ENCODE measurements around the gene RNF157.
A peak's percentile ranks its signal among the peaks of the same experiment; 100 is the strongest.

The RNF157 gene

GRCh38 chr17:76104896-76105231, 135.4 kb downstream of the RNF157 start:
- H3K27ac ChIP-seq: no peak overlapping the region

DNA sequence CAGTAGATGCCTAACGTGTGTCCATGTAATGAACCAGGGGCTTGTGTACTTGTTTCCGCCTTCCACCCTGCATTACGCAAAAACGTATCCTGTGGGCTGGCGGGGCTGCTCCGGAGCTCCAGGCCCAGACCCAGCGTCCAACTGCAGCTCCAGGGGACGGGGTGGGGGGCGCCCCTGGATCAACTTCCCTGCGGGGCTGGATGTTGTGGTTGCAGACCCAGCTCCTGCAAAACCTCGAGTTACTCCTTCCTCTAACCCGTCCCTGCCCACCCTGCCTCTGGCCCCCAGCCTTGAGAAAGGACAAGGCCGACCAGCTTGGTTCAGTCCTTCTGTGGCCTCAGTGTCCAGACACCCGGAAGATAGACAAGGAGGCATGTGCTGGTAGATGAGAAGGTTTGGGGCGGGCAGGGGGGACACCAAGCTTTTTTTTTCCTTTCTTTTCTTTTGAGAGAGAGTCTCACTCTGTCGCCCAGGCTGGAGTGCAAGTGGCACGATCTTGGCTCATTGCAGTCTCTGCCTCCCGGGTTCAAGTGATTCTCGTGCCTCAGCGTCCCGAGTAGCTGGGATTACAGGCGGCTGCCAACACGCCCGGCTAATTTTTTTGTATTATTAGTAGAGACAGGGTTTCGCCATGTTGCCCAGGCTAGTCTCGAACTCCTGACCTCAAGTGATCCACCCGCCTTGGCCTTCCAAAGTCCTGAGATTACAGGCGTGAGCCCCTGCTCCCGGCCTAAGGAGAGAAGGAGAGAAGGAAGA, 136.0 kb downstream of the RNF157 start:
- TF ChIP-seq ZFX (IDR thresholded peaks at IDR 0.05) (no peak), CTCF (conservative IDR thresholded peaks at IDR 0.05) (no peak)
- H3K27ac ChIP-seq: peak overlapping the region; percentile 84

More at GRCh38 chr17:76104896-76105231, 135.4 kb downstream of the RNF157 start:
- TF ChIP-seq ZFX (IDR thresholded peaks at IDR 0.05): no peak
- TF ChIP-seq CTCF (conservative IDR thresholded peaks at IDR 0.05): no peak

- TF ChIP-seq CTCF (conservative IDR thresholded peaks at IDR 0.05): no peak
- peak; percentile 64; the same call in 1 of the 2 replicates for TF ChIP-seq ZFX (IDR thresholded peaks at IDR 0.05)
- peak within 1 kb of the TSS; percentile 84 for H3K27ac ChIP-seq
Measured at GRCh38 chr17:76103274-76104139, 136.8 kb downstream of the RNF157 start, which contains the start of gene EXOC7. EXOC7 (minus strand) TSS chr17:76103787; CDS start chr17:76103692, 95 bp downstream.

DNA sequence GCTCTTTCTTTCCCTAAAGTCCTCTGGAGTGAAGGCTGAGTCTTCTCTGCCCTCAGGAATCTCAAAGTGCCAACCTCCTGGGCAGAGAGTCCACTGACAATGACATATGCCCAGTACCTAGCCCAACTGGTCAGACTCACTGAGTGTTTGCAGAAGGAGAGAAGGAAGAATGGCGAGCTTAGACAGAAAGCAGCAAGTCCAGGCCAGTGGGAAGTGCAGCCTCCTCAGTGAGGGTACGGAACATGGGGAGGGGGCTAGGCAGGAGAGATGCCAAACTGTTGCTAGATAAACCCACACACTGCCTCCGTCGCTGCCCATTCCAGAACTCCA, 137.4 kb downstream of the RNF157 start:
- TF ChIP-seq CTCF (conservative IDR thresholded peaks at IDR 0.05): no peak
- TF ChIP-seq ZFX (IDR thresholded peaks at IDR 0.05): no peak
- peak overlapping the region; percentile 84 for H3K27ac ChIP-seq

DNA sequence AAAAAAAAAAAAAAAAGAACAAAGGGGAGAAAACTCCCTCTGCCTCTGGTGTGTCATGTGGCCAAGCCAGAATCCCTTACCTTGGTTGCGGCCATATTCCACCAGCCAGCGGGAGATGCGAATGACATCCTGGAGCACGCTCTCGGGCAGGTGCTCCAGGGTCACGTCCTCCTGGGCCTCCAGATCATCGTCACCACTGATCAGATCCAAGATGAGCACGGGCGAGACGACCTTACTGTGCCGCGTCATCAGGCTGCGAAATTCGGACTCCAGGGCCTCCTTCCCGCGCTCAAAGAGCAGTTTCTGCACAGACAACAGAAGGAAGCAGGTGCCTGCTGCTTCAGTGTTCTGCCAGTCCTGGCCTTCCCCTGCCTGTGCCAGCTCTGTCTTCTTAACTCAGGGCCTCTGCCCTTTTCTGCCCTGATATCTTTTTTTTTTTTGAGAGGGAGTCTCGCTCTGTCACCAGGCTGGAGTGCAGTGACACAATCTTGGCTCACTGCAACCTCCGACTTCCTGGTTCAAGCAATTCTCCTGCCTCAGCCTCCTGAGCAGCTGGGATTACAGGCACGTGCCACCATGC, 142.5 kb downstream of the RNF157 start:
- H3K27ac ChIP-seq: no peak overlapping the region
- TF ChIP-seq CTCF (conservative IDR thresholded peaks at IDR 0.05) (no peak), ZFX (IDR thresholded peaks at IDR 0.05) (no peak)

GRCh38 chr17:76095943-76096342, 144.3 kb downstream of the RNF157 start:
- TF ChIP-seq CTCF (conservative IDR thresholded peaks at IDR 0.05): no peak
- TF ChIP-seq ZFX (IDR thresholded peaks at IDR 0.05): no peak
- no peak overlapping the region for H3K27ac ChIP-seq

- no peak for TF ChIP-seq CTCF (conservative IDR thresholded peaks at IDR 0.05)
- TF ChIP-seq ZFX (IDR thresholded peaks at IDR 0.05): no peak
Measured at GRCh38 chr17:76094046-76094445, 146.2 kb downstream of the RNF157 start.

More at GRCh38 chr17:76094046-76094445, 146.2 kb downstream of the RNF157 start:
- H3K27ac ChIP-seq: no peak overlapping the region
